Panc1 (cell line): ENCODE results near the gene RBX1. TPM values are rescaled to one million over a fixed set of nuclear protein-coding genes. Genes with fewer than 3 reads are reported as not detected.

Experiments used
- ATAC-seq: fragments of 200-7000 bp; cut with Tn5 transposase; 2 replicates; pipeline ENCODE4 v1.9.1; 2020; ENCODE audit warnings: mild to moderate bottlenecking, moderate library complexity
- BruUV-seq: library from RNA; stranded (reverse); fragments of 400-500 nt; replicated peaks from 2 replicates; lab custom pipeline; 2021; lab: Mats Ljungman, UMichigan
- CTCF ChIA-PET: fragments of 300-600 bp; sonication (Branson Sonifier 250); formaldehyde crosslinking; loops from one replicate; lab custom pipeline; 2022; ENCODE audit warnings: antibody characterized with exemption; lab: Charles Lee
- POLR2A ChIA-PET: fragments of 300-600 bp; sonication (Branson Sonifier 250); formaldehyde crosslinking; loops from one replicate; lab custom pipeline; 2022; ENCODE audit warnings: antibody characterized with exemption; lab: Charles Lee
- DNase-seq: peaks from one replicate; pipeline ENCODE4 v3.0.0-alpha.2; 2010; ENCODE audit warnings: low read depth, low spot score
- H3K27ac ChIP-seq: 2 replicates; pipeline ENCODE4 v1.5.1; 2011; ENCODE audit warnings: mild to moderate bottlenecking, low read length, inconsistent platforms
- H3K27me3 ChIP-seq: fragments of 200-500 bp; sonication (Bioruptor generic); 2 replicates; pipeline ENCODE4 v1.6.0; 2014; ENCODE audit warnings: low read length, inconsistent platforms; ENCODE audit not compliant: control insufficient read depth, insufficient read depth
- H3K36me3 ChIP-seq: fragments of 200-500 bp; sonication (Bioruptor generic); 2 replicates; pipeline ENCODE4 v1.5.1; 2014; ENCODE audit warnings: inconsistent platforms, mild to moderate bottlenecking, low read length, moderate library complexity; ENCODE audit not compliant: control insufficient read depth, insufficient read depth
- H3K4me1 ChIP-seq: 2 replicates; pipeline ENCODE4 v1.5.1; 2011; ENCODE audit warnings: inconsistent platforms, mild to moderate bottlenecking, low read length, moderate library complexity; ENCODE audit not compliant: control insufficient read depth, insufficient read depth
- H3K4me3 ChIP-seq, 2 experiments: 2 replicates each; pipeline ENCODE4 v1.5.1; 2011 to 2012; ENCODE audit warnings: low read depth in 2 of 2, low read length in 2 of 2, mild to moderate bottlenecking in 2 of 2, inconsistent platforms in 1 of 2, moderate library complexity in 1 of 2
- H3K9me3 ChIP-seq: fragments of 200-500 bp; sonication (Bioruptor generic); 2 replicates; pipeline ENCODE4 v1.5.1; 2014; ENCODE audit warnings: low read depth, mild to moderate bottlenecking, inconsistent platforms, low read length, moderate library complexity; ENCODE audit not compliant: control insufficient read depth, insufficient read depth
- POLR2AphosphoS5 ChIP-seq: IDR thresholded peaks from 2 replicates; pipeline ENCODE4 v1.6.1; 2012; ENCODE audit warnings: mild to moderate bottlenecking, low read depth, low read length, moderate library complexity
- SIN3A ChIP-seq: IDR thresholded peaks from 2 replicates; pipeline ENCODE4 v1.6.1; 2012; ENCODE audit warnings: low read depth, mild to moderate bottlenecking, low read length, moderate library complexity, borderline replicate concordance; ENCODE audit not compliant: insufficient read depth
- TCF7L2 ChIP-seq: IDR thresholded peaks from 2 replicates; pipeline ENCODE4 v1.6.1; 2011; ENCODE audit warnings: mild to moderate bottlenecking, low read depth, low read length, inconsistent platforms
- in situ Hi-C: cut with HindIII; loops from 2 replicates; pipeline ENCODE4 v1.10.0; 2016; ENCODE audit warnings: low sequenced_read_pairs, low pct_unique_long_range_greater_than_20kb
- intact Hi-C: fragments of 100-400 bp; cut with micrococcal nuclease; formaldehyde crosslinking; loops from one replicate; pipeline ENCODE4 v1.10.0; 2022; ENCODE audit not compliant: unreplicated experiment
- total RNA-seq: library from RNA; stranded (reverse); gene quantifications from one replicate; pipeline ENCODE4 v1.2.1, GENCODE V29; 2021; ENCODE audit not compliant: unreplicated experiment
- TF ChIP-seq, protein P1 (sequence below), 2 experiments: IDR thresholded peaks; 2 replicates each; pipeline ENCODE4 v1.6.1; 2011 to 2012; ENCODE audit warnings: low read depth in 2 of 2, control low read depth in 1 of 2, low read length in 1 of 2, mild to moderate bottlenecking in 1 of 2, moderate library complexity in 1 of 2; ENCODE audit not compliant: insufficient read depth in 1 of 2
- TF ChIP-seq, protein P2 (sequence below): fragments of 450-650 bp; IDR thresholded peaks from 2 replicates; pipeline ENCODE4 v1.5.1; 2017; ENCODE audit warnings: mild to moderate bottlenecking

Gene RBX1
- total RNA-seq, 1 experiment from 2014 or later: 50.7 TPM

DNA sequence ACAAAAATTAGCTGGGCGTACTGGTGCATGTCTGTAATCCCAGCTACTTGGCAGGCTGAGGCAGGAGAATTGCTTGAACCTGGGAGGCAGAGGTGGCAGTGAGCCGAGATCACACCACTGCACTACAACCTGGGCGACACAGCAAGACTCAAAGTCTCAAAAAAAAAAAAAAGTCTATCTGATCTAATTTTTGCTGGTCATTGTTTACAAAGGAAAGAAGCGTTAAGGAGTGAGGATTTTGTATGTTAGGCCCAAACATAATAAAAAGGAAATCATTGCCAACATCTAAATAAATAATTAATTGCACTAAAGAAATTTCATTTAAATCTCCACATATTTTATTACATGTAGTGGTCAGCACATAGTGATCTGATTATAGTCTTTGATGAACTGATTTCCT, 2.9 kb downstream of the RBX1 start:
- DNase-seq (no peak), ATAC-seq (no peak)
- BruUV-seq: no TSS peak
- Histone ChIP-seq H3K27me3 (no peaks in the 10 kb centered on the region), H3K36me3 (peaks cover 7% of the 10 kb centered on the region), H3K27ac (no peak overlapping the region), H3K9me3 (no peaks in the 10 kb centered on the region), H3K4me3 (no peak overlapping the region), H3K4me1 (0 out of 2 replicates have a peak, but pooled peaks cover 3% of the 10 kb centered on the region)
- intact Hi-C loops: loop anchor here (10.0 kb wide), 1 partner anchor 141 kb away; the partner anchor contains the start of gene EP300
- ChIA-PET POLR2A (no interaction called here), CTCF (no interaction called here)
- no peak for TF ChIP-seq TCF7L2
- TF ChIP-seq, protein P1, sequence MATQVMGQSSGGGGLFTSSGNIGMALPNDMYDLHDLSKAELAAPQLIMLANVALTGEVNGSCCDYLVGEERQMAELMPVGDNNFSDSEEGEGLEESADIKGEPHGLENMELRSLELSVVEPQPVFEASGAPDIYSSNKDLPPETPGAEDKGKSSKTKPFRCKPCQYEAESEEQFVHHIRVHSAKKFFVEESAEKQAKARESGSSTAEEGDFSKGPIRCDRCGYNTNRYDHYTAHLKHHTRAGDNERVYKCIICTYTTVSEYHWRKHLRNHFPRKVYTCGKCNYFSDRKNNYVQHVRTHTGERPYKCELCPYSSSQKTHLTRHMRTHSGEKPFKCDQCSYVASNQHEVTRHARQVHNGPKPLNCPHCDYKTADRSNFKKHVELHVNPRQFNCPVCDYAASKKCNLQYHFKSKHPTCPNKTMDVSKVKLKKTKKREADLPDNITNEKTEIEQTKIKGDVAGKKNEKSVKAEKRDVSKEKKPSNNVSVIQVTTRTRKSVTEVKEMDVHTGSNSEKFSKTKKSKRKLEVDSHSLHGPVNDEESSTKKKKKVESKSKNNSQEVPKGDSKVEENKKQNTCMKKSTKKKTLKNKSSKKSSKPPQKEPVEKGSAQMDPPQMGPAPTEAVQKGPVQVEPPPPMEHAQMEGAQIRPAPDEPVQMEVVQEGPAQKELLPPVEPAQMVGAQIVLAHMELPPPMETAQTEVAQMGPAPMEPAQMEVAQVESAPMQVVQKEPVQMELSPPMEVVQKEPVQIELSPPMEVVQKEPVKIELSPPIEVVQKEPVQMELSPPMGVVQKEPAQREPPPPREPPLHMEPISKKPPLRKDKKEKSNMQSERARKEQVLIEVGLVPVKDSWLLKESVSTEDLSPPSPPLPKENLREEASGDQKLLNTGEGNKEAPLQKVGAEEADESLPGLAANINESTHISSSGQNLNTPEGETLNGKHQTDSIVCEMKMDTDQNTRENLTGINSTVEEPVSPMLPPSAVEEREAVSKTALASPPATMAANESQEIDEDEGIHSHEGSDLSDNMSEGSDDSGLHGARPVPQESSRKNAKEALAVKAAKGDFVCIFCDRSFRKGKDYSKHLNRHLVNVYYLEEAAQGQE (IDR thresholded peaks at IDR 0.05; ENCODE audit: insufficient read depth in 1 of 2, low read depth in 2 of 2, low read length in 1 of 2): no peak
- TF ChIP-seq POLR2AphosphoS5: no peak
- TF ChIP-seq, protein P2, sequence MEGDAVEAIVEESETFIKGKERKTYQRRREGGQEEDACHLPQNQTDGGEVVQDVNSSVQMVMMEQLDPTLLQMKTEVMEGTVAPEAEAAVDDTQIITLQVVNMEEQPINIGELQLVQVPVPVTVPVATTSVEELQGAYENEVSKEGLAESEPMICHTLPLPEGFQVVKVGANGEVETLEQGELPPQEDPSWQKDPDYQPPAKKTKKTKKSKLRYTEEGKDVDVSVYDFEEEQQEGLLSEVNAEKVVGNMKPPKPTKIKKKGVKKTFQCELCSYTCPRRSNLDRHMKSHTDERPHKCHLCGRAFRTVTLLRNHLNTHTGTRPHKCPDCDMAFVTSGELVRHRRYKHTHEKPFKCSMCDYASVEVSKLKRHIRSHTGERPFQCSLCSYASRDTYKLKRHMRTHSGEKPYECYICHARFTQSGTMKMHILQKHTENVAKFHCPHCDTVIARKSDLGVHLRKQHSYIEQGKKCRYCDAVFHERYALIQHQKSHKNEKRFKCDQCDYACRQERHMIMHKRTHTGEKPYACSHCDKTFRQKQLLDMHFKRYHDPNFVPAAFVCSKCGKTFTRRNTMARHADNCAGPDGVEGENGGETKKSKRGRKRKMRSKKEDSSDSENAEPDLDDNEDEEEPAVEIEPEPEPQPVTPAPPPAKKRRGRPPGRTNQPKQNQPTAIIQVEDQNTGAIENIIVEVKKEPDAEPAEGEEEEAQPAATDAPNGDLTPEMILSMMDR: no peak
- in situ Hi-C loops: no loop called here

DNA sequence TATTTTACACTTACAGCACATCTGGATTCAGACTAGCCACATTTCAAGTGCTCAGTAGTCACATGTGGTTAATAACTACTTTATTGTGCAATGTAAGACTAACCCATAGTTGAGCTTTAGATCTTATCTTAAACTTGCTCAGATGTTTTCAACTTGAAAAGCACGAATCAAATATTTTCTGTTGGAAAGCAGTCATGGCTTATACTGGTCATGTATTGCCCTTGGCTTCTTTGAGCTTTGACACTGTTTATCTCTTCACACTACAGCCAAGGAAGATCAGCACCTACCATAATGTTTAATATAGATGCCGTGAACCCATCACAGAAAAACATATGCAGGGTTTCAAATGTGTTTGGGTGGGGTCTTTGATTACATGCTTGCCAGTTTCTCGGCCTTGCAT, 4.4 kb downstream of the RBX1 start:
- in situ Hi-C loops: no loop called here
- ATAC-seq (no peak), DNase-seq (no peak)
- Histone ChIP-seq H3K4me1 (0 out of 2 replicates have a peak, but pooled peaks cover 3% of the 10 kb centered on the region), H3K27ac (no peak overlapping the region), H3K4me3 (no peak overlapping the region), H3K36me3 (peaks cover 7% of the 10 kb centered on the region), H3K9me3 (no peaks in the 10 kb centered on the region), H3K27me3 (no peaks in the 10 kb centered on the region)
- no TSS peak for BruUV-seq
- TF ChIP-seq SIN3A: no peak
- ChIA-PET CTCF (no interaction called here), POLR2A (no interaction called here)
- intact Hi-C loops: loop anchor here (10.0 kb wide), 1 partner anchor 139 kb away; the partner anchor contains the start of gene EP300

DNA sequence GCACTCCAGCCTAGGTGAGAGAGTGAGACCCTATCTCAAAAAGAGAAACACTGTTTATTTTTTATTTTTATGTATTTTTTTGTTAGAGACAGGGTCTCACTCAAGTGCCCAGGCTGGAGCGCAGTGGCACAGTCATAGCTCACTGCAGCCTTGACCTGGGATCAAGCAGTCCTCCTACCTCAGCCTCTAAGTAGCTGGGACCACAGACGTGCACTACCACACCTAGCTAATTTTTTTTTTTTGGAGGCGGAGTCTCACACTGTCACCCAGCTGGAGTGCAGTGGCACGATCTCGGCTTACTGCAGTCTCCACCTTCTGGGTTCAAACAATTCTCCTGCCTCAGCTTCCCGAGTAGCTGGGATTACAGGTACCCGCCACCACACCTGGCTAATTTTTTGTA, 6.4 kb downstream of the RBX1 start:
- DNase-seq (no peak), ATAC-seq (no peak)
- no peaks in the 10 kb centered on the region for H3K27me3 ChIP-seq
- in situ Hi-C loops: no loop called here
- ChIA-PET CTCF (interaction anchor here (0.7 kb wide), 1 partner anchor 761 kb away, joined by 3 read pairs; no protein-coding TSS in a partner anchor), POLR2A (no interaction called here)
- no TSS peak for BruUV-seq
- no peak overlapping the region for H3K27ac ChIP-seq
- H3K9me3 ChIP-seq: no peaks in the 10 kb centered on the region
- no peak overlapping the region for H3K4me3 ChIP-seq
- no peaks in the 10 kb centered on the region for H3K4me1 ChIP-seq
- intact Hi-C loops: loop anchor here (10.0 kb wide), 1 partner anchor 137 kb away; the partner anchor contains the start of gene EP300
- peaks cover 7% of the 10 kb centered on the region; the same call in 1 of the 2 replicates for H3K36me3 ChIP-seq
- TF ChIP-seq POLR2AphosphoS5: no peak
- TF ChIP-seq, protein P2: no peak
- TF ChIP-seq SIN3A: no peak
- TF ChIP-seq TCF7L2: no peak
- TF ChIP-seq, protein P1 (IDR thresholded peaks at IDR 0.05; ENCODE audit: insufficient read depth in 1 of 2, low read depth in 2 of 2, low read length in 1 of 2): no peak
